Activated B cell treated with CpG ODN at 0.5 μM for 24 hours (primary cell): Measurements from ENCODE around the gene AGAP2. TPM values are rescaled to one million over a fixed set of nuclear protein-coding genes. Genes with fewer than 3 reads are reported as not detected.

Experiments used
- ATAC-seq: fragments of 200-7000 bp; cut with Tn5 transposase; one replicate; pipeline ENCODE4 v1.10.0; 2021; ENCODE audit warnings: low read depth, mild to moderate bottlenecking, moderate library complexity
- CTCF ChIA-PET: fragments of 350-600 bp; sonication (Branson Sonifier 250); formaldehyde crosslinking; loops from one replicate; lab custom pipeline; 2021; ENCODE audit warnings: antibody characterized with exemption; lab: Charles Lee
- POLR2A ChIA-PET: fragments of 350-600 bp; sonication (Branson Sonifier 250); formaldehyde crosslinking; loops from one replicate; lab custom pipeline; 2021; ENCODE audit warnings: antibody characterized with exemption; lab: Charles Lee
- DNase-seq: peaks from one replicate; pipeline ENCODE4 v3.0.0; 2022
- H3K27ac Mint-ChIP-seq: one replicate; pipeline ENCODE4 v1.8.0; 2020; ENCODE audit warnings: mixed read lengths
- H3K27me3 Mint-ChIP-seq: one replicate; pipeline ENCODE4 v1.8.0; 2021; ENCODE audit warnings: mixed read lengths
- H3K36me3 Mint-ChIP-seq: one replicate; pipeline ENCODE4 v1.8.0; 2021; ENCODE audit warnings: low read depth, mixed read lengths
- H3K4me1 Mint-ChIP-seq: one replicate; pipeline ENCODE4 v1.8.0; 2021; ENCODE audit warnings: mixed read lengths
- H3K4me3 Mint-ChIP-seq: one replicate; pipeline ENCODE4 v1.8.0; 2020; ENCODE audit warnings: mild to moderate bottlenecking, mixed read lengths
- H3K9me3 Mint-ChIP-seq: one replicate; pipeline ENCODE4 v1.8.0; 2020; ENCODE audit warnings: mixed read lengths
- intact Hi-C: fragments of 100-400 bp; cut with micrococcal nuclease; formaldehyde crosslinking; loops from one replicate; pipeline ENCODE4 v1.15.1; 2024
- total RNA-seq: library from RNA; stranded (reverse); gene quantifications from 2 replicates; pipeline ENCODE4 v1.2.3, GENCODE V29; 2022
- TF ChIP-seq, protein P1 (sequence below): fragments of 200-600 bp; IDR thresholded peaks from one replicate; pipeline ENCODE4 v1.8.0; 2022; ENCODE audit warnings: antibody characterized with exemption, mild to moderate bottlenecking

The AGAP2 gene
- total RNA-seq, 1 donor from 2014 or later = 18.5 TPM

DNA sequence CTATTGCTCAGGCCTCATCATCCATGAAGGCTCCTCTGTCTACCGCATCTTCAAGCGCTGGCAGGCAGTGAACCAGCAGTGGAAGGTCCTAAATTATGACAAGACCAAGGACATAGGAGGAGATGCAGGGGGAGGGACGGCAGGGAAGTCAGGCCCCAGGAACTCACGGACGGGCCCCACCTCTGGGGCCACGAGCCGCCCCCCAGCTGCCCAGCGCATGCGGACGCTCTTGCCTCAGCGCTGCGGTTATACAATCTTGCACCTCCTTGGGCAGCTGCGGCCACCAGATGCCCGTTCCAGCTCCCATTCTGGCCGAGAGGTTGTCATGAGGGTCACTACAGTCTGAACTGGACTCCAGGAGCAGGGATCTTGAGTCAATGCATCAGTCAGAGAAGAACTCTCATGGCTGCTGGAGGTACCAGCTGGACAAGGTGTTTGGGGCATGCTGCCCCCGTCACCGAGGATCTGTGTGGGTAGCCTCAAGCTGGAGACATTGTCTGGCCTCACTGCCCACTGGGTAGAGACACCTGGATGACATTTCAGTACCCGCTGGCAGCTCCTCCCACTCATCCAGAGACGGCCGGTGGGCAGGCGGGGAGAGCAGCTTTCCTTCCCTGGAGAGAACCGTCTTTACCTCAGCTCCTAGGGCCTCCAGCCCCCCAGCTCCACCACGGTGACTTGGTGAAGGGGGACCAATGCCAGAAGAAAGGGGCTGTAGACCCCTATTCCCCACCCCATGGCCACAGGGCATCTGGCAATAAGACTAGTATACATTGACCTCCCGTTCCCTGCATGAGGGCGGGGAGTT lies 20.2 kb upstream of the AGAP2 start:
- intact Hi-C loops = no loop called here
- CTCF ChIA-PET = interaction anchor here (1.0 to 2.6 kb wide), 5 partner anchors 9 to 27 kb away, joined by 3 to 9 read pairs (median 5); partner anchors contain the start of gene TSFM

DNA sequence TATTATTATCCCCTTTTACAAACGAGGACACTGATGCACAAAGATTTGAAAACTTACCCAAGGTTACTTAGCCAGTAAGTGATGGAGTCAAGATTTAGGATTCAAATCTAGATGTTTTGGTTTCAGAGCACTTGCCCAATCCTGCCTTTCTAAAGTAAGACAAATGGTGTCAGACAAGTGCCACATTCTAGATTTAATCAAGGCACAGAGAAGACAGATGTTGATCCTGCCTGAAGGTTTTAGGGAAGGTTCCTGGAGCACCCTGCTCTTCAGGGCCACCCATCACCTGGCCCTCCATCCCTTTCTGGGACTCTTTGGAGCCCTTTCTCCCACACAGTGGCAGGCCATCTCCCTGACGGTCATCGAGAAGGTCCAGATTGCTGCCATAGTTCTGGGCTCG lies 19.2 kb upstream of the AGAP2 start:
- H3K4me1 Mint-ChIP-seq = peaks cover 49% of the 10 kb centered on the region
- peaks cover 43% of the 10 kb centered on the region for H3K36me3 Mint-ChIP-seq
- TF ChIP-seq, protein P1, sequence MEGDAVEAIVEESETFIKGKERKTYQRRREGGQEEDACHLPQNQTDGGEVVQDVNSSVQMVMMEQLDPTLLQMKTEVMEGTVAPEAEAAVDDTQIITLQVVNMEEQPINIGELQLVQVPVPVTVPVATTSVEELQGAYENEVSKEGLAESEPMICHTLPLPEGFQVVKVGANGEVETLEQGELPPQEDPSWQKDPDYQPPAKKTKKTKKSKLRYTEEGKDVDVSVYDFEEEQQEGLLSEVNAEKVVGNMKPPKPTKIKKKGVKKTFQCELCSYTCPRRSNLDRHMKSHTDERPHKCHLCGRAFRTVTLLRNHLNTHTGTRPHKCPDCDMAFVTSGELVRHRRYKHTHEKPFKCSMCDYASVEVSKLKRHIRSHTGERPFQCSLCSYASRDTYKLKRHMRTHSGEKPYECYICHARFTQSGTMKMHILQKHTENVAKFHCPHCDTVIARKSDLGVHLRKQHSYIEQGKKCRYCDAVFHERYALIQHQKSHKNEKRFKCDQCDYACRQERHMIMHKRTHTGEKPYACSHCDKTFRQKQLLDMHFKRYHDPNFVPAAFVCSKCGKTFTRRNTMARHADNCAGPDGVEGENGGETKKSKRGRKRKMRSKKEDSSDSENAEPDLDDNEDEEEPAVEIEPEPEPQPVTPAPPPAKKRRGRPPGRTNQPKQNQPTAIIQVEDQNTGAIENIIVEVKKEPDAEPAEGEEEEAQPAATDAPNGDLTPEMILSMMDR = no peak
- no peaks in the 10 kb centered on the region for H3K27me3 Mint-ChIP-seq
- POLR2A ChIA-PET = interaction anchor here (3.0 kb wide), 1 partner anchor 10 kb away, joined by 34 read pairs; the partner anchor contains the start of gene CYP27B1
- no peak overlapping the region for H3K4me3 Mint-ChIP-seq
- no peaks in the 10 kb centered on the region for H3K9me3 Mint-ChIP-seq
- H3K27ac Mint-ChIP-seq = no peak overlapping the region
- no peak for DNase-seq
- intact Hi-C loops = loop anchor here (2.0 kb wide), 1 partner anchor 141 kb away; no protein-coding TSS in a partner anchor
- CTCF ChIA-PET = interaction anchor here (2.3 kb wide), 2 partner anchors 9 to 26 kb away, joined by 16 to 20 read pairs; partner anchors contain the start of genes CYP27B1 and TSFM
- ATAC-seq = no peak

More for the DNA sequence above, 20.2 kb upstream of the AGAP2 start:
- H3K36me3 Mint-ChIP-seq = peaks cover 45% of the 10 kb centered on the region
- no peaks in the 10 kb centered on the region for H3K27me3 Mint-ChIP-seq
- no peak for ATAC-seq
- H3K4me1 Mint-ChIP-seq = peaks cover 40% of the 10 kb centered on the region
- no peaks in the 10 kb centered on the region for H3K9me3 Mint-ChIP-seq
- POLR2A ChIA-PET = interaction anchor here (0.6 to 1.4 kb wide), 3 partner anchors 14 to 1048 kb away, joined by 3 to 6 read pairs (median 4); partner anchors contain the start of genes EEF1AKMT3 and METTL1
- H3K4me3 Mint-ChIP-seq = no peak overlapping the region
- no peak for DNase-seq
- no peak overlapping the region for H3K27ac Mint-ChIP-seq
- TF ChIP-seq, protein P1 = no peak

DNA sequence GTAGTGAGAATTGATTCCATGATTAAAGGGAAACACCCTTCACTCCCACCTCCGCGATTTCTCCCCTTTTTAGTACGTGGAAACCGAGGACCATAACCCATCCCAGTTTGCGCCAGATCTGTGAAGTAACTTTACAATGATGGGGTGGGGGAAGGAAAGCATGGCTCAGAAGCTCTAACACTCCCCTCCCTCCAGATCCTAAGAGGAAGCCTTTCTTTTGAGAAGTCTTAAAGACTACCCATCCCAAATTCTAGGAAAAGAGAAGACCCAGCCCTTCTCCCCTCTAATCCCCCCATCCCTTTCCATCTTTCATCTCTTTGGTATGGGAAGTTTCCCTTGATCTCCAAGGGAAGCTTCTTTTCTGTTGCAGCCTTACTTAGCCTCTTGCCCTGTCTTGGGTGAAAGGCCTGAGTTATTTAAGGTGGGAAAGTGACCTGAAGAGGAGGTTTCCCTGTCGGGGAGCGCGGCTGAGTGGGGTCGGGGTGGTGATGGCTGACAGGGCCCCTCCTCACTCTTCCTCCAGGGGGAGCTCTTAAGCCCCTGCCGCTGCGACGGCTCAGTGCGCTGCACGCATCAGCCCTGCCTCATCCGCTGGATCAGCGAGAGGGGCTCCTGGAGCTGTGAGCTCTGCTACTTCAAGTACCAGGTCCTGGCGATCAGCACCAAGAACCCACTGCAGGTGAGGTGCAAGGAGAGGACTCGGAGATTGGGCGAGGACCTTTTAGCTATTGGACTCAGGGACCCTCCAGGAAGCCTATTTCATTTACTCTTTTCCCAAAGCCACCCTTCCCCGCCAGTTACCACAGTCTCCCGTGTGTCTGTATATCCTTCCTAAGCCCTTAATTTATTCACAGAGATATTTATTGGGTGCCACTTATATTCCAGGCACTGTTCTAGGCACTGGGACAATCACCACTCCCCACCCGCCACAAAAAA lies 18.1 kb upstream of the AGAP2 start:
- intact Hi-C loops = loop anchor here (1.0 to 2.0 kb wide), 6 partner anchors 10 to 149 kb away; partner anchors contain the start of genes EEF1AKMT3, METTL1 and TSFM
- peaks cover 60% of the 10 kb centered on the region for H3K4me1 Mint-ChIP-seq
- peak; percentile 16 for ATAC-seq

More for the DNA sequence above, 18.1 kb upstream of the AGAP2 start:
- peak overlapping the region; percentile 86 for H3K27ac Mint-ChIP-seq
- no peaks in the 10 kb centered on the region for H3K9me3 Mint-ChIP-seq
- no peaks in the 10 kb centered on the region for H3K27me3 Mint-ChIP-seq
- ChIA-PET CTCF (interaction anchor here (0.6 to 2.3 kb wide), 15 partner anchors 10 to 149 kb away, joined by 3 to 20 read pairs (median 4); partner anchors contain the start of genes CYP27B1, OS9, TSFM and TSPAN31), POLR2A (interaction anchor here (0.6 to 3.0 kb wide), 17 partner anchors 11 to 1068 kb away, joined by 3 to 34 read pairs (median 5); partner anchors contain the start of genes CYP27B1, EEF1AKMT3, METTL1 and OS9)
- peaks cover 47% of the 10 kb centered on the region for H3K36me3 Mint-ChIP-seq
- TF ChIP-seq, protein P1 = no peak
- peak; percentile 56 for DNase-seq
- H3K4me3 Mint-ChIP-seq = peak overlapping the region; percentile 90
